Measurements from ENCODE around the gene NT5C2.
"Not testable (repeated sequence)": the region's sequence is repeated elsewhere in the genome, so short reads cannot be mapped to it uniquely, and the experiment has no call there.

Gene NT5C2

GRCh38 chr10:103086799-103087198 lies 106.3 kb downstream of the NT5C2 start:
- no peak for DNase-seq (ENCODE audit: low read depth in 2 of 2)

- no peak for DNase-seq (ENCODE audit: low read depth in 2 of 2)
Measured at GRCh38 chr10:103086261-103086660, 106.8 kb downstream of the NT5C2 start.

GRCh38 chr10:103083977-103084320 lies 109.1 kb downstream of the NT5C2 start:
- DNase-seq (ENCODE audit: low read depth in 2 of 2): no peak

- no peak for DNase-seq (ENCODE audit: low read depth in 2 of 2)
Measured at GRCh38 chr10:103083266-103083976, 109.7 kb downstream of the NT5C2 start.

- DNase-seq (ENCODE audit: low read depth in 2 of 2): no peak
Measured at GRCh38 chr10:103082683-103083082, 110.4 kb downstream of the NT5C2 start.

- no peak for DNase-seq (ENCODE audit: low read depth in 2 of 2)
Measured at GRCh38 chr10:103080891-103081581, 112.0 kb downstream of the NT5C2 start.

GRCh38 chr10:103079946-103080345 lies 113.1 kb downstream of the NT5C2 start:
- no peak for DNase-seq (ENCODE audit: low read depth in 2 of 2)

GRCh38 chr10:103079100-103079499 lies 114.0 kb downstream of the NT5C2 start:
- DNase-seq (ENCODE audit: low read depth in 2 of 2): no peak

- no peak for DNase-seq (ENCODE audit: low read depth in 2 of 2)
Measured at GRCh38 chr10:103078676-103079075, 114.4 kb downstream of the NT5C2 start.

GRCh38 chr10:103078309-103078615 lies 114.8 kb downstream of the NT5C2 start:
- DNase-seq (ENCODE audit: low read depth in 2 of 2): no peak

- no peak for DNase-seq (ENCODE audit: low read depth in 2 of 2)
Measured at GRCh38 chr10:103077491-103078308, 115.4 kb downstream of the NT5C2 start.

GRCh38 chr10:103077020-103077419 lies 116.1 kb downstream of the NT5C2 start:
- no peak for DNase-seq (ENCODE audit: low read depth in 2 of 2)

GRCh38 chr10:103072891-103073290 lies 120.2 kb downstream of the NT5C2 start:
- no peak for DNase-seq (ENCODE audit: low read depth in 2 of 2)

- DNase-seq (ENCODE audit: low read depth in 2 of 2): no peak
Measured at GRCh38 chr10:103072276-103072675, 120.8 kb downstream of the NT5C2 start.

GRCh38 chr10:103069453-103070331 lies 123.4 kb downstream of the NT5C2 start:
- peak; percentile 17 to 43 for DNase-seq (ENCODE audit: low read depth in 2 of 2)

- DNase-seq (ENCODE audit: low read depth in 2 of 2): no peak
Measured at GRCh38 chr10:103067956-103068355, 125.1 kb downstream of the NT5C2 start.

GRCh38 chr10:103067484-103067883 lies 125.6 kb downstream of the NT5C2 start:
- DNase-seq (ENCODE audit: low read depth in 2 of 2): no peak

GRCh38 chr10:103067099-103067477 lies 126.0 kb downstream of the NT5C2 start:
- DNase-seq (ENCODE audit: low read depth in 2 of 2): not testable (repeated sequence)

- no peak for DNase-seq (ENCODE audit: low read depth in 2 of 2)
Measured at GRCh38 chr10:103066141-103067098, 126.7 kb downstream of the NT5C2 start.

GRCh38 chr10:103064956-103065355 lies 128.1 kb downstream of the NT5C2 start:
- no peak for DNase-seq (ENCODE audit: low read depth in 2 of 2)

All from stimulated activated CD4-positive, alpha-beta T cell treated with anti-CD3 and anti-CD28 coated beads, Interleukin-1b, Interleukin-23, amount 100 ng/mL, for 1 hour (primary cell).